K562 (cell line): ENCODE results near the gene YKT6. TPM values are rescaled to one million over a fixed set of nuclear protein-coding genes. Genes with fewer than 3 reads are reported as not detected.

Experiments used
- ATAC-seq: fragments of 200-7000 bp; cut with Tn5 transposase; 3 replicates; pipeline ENCODE4 v1.9.1; 2020; ENCODE audit warnings: moderate library complexity
- BruUV-seq: library from RNA; stranded (reverse); fragments of 400-500 nt; replicated peaks from 2 replicates; lab custom pipeline; 2021; lab: Mats Ljungman, UMichigan
- CTCF ChIA-PET: fragments of 300-600 bp; formaldehyde crosslinking; extraction: SDS; loops from one replicate; lab custom pipeline; 2021; ENCODE audit warnings: low intra/inter-chr PET ratio; lab: Yijun Ruan, JAX
- POLR2A ChIA-PET: fragments of 300-600, 350-650 bp; sonication (Branson Sonifier 250); formaldehyde crosslinking; extraction: SDS; loops from one replicate; lab custom pipeline; 2021; ENCODE audit warnings: antibody characterized with exemption, inconsistent platforms; lab: Yijun Ruan, JAX
- DNase-seq, 4 experiments: peaks; one replicate each; pipeline versions ENCODE4 v3.0.0 to v3.0.0-alpha.2; 2011 to 2018; ENCODE audit warnings: low spot score in 3 of 4, mixed read lengths in 3 of 4; ENCODE audit errors: extremely low read depth in 1 of 4
- FAIRE-seq: peaks from 2 replicates; lab custom pipeline; 2011; peaks lifted over from hg19 to GRCh38; lab: Jason Lieb, UNC
- H2AFZ ChIP-seq: 2 replicates; pipeline ENCODE4 v1.6.0; 2011; ENCODE audit warnings: low read depth, low read length, control low read depth, inconsistent platforms
- H3K27ac ChIP-seq: fragments of 200-600 bp; 3 replicates; pipeline ENCODE4 v1.8.0; 2011; ENCODE audit warnings: low read depth, mild to moderate bottlenecking, control low read depth, inconsistent platforms, low read length, moderate library complexity, mixed read lengths; ENCODE audit errors: extremely low read depth
- H3K27me3 ChIP-seq, 2 experiments: fragments of 300-600 bp in 1 of 2; 2 replicates in 1 of 2; 3 replicates in 1 of 2; pipeline versions ENCODE4 v1.6.0 to v1.8.0; 2011; ENCODE audit warnings: inconsistent platforms in 2 of 2, low read length in 2 of 2, mild to moderate bottlenecking in 1 of 2, mixed read lengths in 1 of 2, moderate library complexity in 1 of 2; ENCODE audit not compliant: control insufficient read depth in 2 of 2, insufficient read depth in 2 of 2
- H3K36me3 ChIP-seq: fragments of 300-600 bp; 3 replicates; pipeline ENCODE4 v1.8.0; 2011; ENCODE audit warnings: mild to moderate bottlenecking, low read length, inconsistent platforms; ENCODE audit not compliant: control insufficient read depth, insufficient read depth
- H3K4me1 ChIP-seq, 2 experiments: fragments of 200-600 bp in 1 of 2; replicated peaks in 1 of 2; 2 replicates in 1 of 2; 3 replicates in 1 of 2; pipeline versions ENCODE4 v1.5.1 to v1.8.0; 2011; ENCODE audit warnings: inconsistent platforms in 2 of 2, low read length in 2 of 2, mild to moderate bottlenecking in 1 of 2, mixed read lengths in 1 of 2, moderate library complexity in 1 of 2; ENCODE audit not compliant: control insufficient read depth in 2 of 2, insufficient read depth in 2 of 2
- H3K4me2 ChIP-seq: 2 replicates; pipeline ENCODE4 v1.6.1; 2011; ENCODE audit warnings: low read length, control low read depth, inconsistent platforms, mixed read lengths; ENCODE audit not compliant: insufficient read depth
- H3K4me3 ChIP-seq: fragments of 200-600 bp; sonication (generic), shearing (Covaris generic); 2 replicates; pipeline ENCODE4 v1.5.1; 2016; ENCODE audit warnings: control low read depth, inconsistent platforms
- H3K79me2 ChIP-seq: fragments of 200-600 bp; 3 replicates; pipeline ENCODE4 v1.8.0; 2011; ENCODE audit warnings: low read length, inconsistent platforms; ENCODE audit not compliant: control insufficient read depth, insufficient read depth
- H3K9ac ChIP-seq, 2 experiments: 2 replicates each; pipeline versions ENCODE4 v1.6.0 to v1.6.1; 2011; ENCODE audit warnings: low read depth in 2 of 2, low read length in 2 of 2, control low read depth in 1 of 2, inconsistent platforms in 1 of 2, mild to moderate bottlenecking in 1 of 2, mixed read lengths in 1 of 2; ENCODE audit not compliant: insufficient read depth in 1 of 2
- H3K9me1 ChIP-seq: one replicate; pipeline ENCODE4 v1.6.0; 2011; ENCODE audit warnings: inconsistent platforms, mild to moderate bottlenecking, low read length, moderate library complexity; ENCODE audit not compliant: control insufficient read depth, insufficient read depth
- H3K9me3 ChIP-seq: replicated peaks from 2 replicates; pipeline ENCODE4 v1.5.1; 2011; ENCODE audit warnings: low read depth, low read length, inconsistent platforms; ENCODE audit not compliant: control insufficient read depth, insufficient read depth
- H4K20me1 ChIP-seq: replicated peaks from 2 replicates; pipeline ENCODE4 v1.6.1; 2011; ENCODE audit warnings: low read length, inconsistent platforms, mixed read lengths; ENCODE audit not compliant: control insufficient read depth, insufficient read depth
- DACH1 ChIP-seq: fragments of 450-650 bp; IDR thresholded peaks from 2 replicates; pipeline ENCODE4 v1.6.1; 2018; ENCODE audit not compliant: partially characterized antibody
- ELF2 ChIP-seq: fragments of 250-450 bp; sonication (Bioruptor Pico); IDR thresholded peaks from 2 replicates; pipeline ENCODE4 v1.5.0; 2021; ENCODE audit warnings: mild to moderate bottlenecking
- EWSR1 ChIP-seq: fragments of 450-650 bp; IDR thresholded peaks from 2 replicates; pipeline ENCODE4 v1.6.1; 2018; ENCODE audit warnings: borderline replicate concordance, mild to moderate bottlenecking, low read depth, moderate library complexity; ENCODE audit not compliant: partially characterized antibody
- GATA2 ChIP-seq: sonication (generic); formaldehyde crosslinking; IDR thresholded peaks from 2 replicates; pipeline ENCODE4 v1.4.0; 2020; ENCODE audit warnings: mild to moderate bottlenecking, missing genetic modification reagents
- KDM5B ChIP-seq: fragments of 200-600 bp; sonication (generic); IDR thresholded peaks from 2 replicates; pipeline ENCODE4 v1.6.1; 2012; ENCODE audit warnings: low read depth, mild to moderate bottlenecking, moderate library complexity, low read length, control low read depth, inconsistent platforms; ENCODE audit not compliant: insufficient replicate concordance
- MAFF ChIP-seq: IDR thresholded peaks from 2 replicates; pipeline ENCODE4 v1.6.1; 2012; ENCODE audit warnings: low read length, improper control_type of control experiment
- PTTG1 ChIP-seq: fragments of 450-650 bp; IDR thresholded peaks from 2 replicates; pipeline ENCODE4 v1.6.1; 2016; ENCODE audit warnings: low read depth, mild to moderate bottlenecking, missing genetic modification characterization, missing compliant biosample characterization
- ZNF318 ChIP-seq, 2 experiments: fragments of 450-650 bp; IDR thresholded peaks; 2 replicates each; pipeline ENCODE4 v1.6.1; 2016; ENCODE audit warnings: mild to moderate bottlenecking in 2 of 2, borderline replicate concordance in 1 of 2, low read depth in 1 of 2, moderate library complexity in 1 of 2
- ZNF444 ChIP-seq: fragments of 250-450 bp; sonication (Bioruptor Pico); IDR thresholded peaks from 2 replicates; pipeline ENCODE4 v1.4.0; 2020; ENCODE audit warnings: mild to moderate bottlenecking, moderate library complexity
- WGBS: fragments of 100-300 bp; shearing (Covaris generic); methylation state at CpG from one replicate; pipeline ENCODE4 v1.1.6; 2016; ENCODE audit warnings: low coverage, mixed read lengths; ENCODE audit not compliant: insufficient coverage; ENCODE audit errors: missing lambda C conversion rate; 5-methylcytosine and 5-hydroxymethylcytosine counted together
- in situ Hi-C: fragments of 300-500 bp; cut with MboI; formaldehyde crosslinking; loops from 4 replicates; pipeline ENCODE4 v1.15.0; 2018; ENCODE audit warnings: inconsistent platforms, mixed read lengths
- intact Hi-C: fragments of 100-400 bp; cut with micrococcal nuclease; formaldehyde crosslinking; loops from 2 replicates; pipeline ENCODE4 v1.14.2; 2022
- polyA plus RNA-seq, 8 experiments: library from polyadenylated mRNA; depleted of rRNA in 4 of 8; stranded (reverse) in 5 of 8; unstranded in 3 of 8; fragments of >200 nt; fragmentation: Nextera tagmentation in 2 of 8; fragmentation: Illumina TruSeq in 1 of 8; extraction: Ambion mirVana in 2 of 8; extraction: Trizol in 1 of 8; gene quantifications; 2 replicates each; pipeline versions ENCODE4 v1.2.1 to v1.2.3, GENCODE V29; 2011 to 2014; ENCODE audit warnings: inconsistent platforms in 1 of 8, missing spikeins in 1 of 8
- total RNA-seq, 7 experiments: library from RNA; depleted of rRNA in 6 of 7; stranded (reverse); fragments of >200 nt in 6 of 7; fragmentation: Illumina TruSeq in 2 of 7; extraction: Trizol in 2 of 7; gene quantifications; 2 replicates each; pipeline versions ENCODE4 v1.2.1 to v1.2.3, GENCODE V29; 2011 to 2021; ENCODE audit warnings: low replicate concordance in 1 of 7

Gene YKT6
- total and polyA plus RNA-seq, 9 of the 15 experiments (the other 6 are each of a cell fraction or from before 2014, with no cell fraction given), result 1.6 to 90.6 (median 75.1) TPM

GRCh38 chr7:44159824-44160630 is 40.8 kb upstream of the YKT6 start:
- intact Hi-C loops, result no loop called here
- Histone ChIP-seq H3K4me3 (no peak overlapping the region), H3K4me1 (peaks cover 0 to 19% of the 10 kb centered on the region in 2 experiments; a peak in 3 of 5 replicates), H3K9ac (no peak overlapping the region), H3K36me3 (no peaks in the 10 kb centered on the region), H3K27me3 (0 out of 5 replicates have a peak, but pooled peaks cover 3 to 5% of the 10 kb centered on the region in 2 experiments), H3K27ac (no peak overlapping the region), H3K9me3 (no peaks in the 10 kb centered on the region), H3K79me2 (no peaks in the 10 kb centered on the region), H2AFZ (no peak overlapping the region), H3K9me1 (no peaks in the 10 kb centered on the region), H3K4me2 (no peak overlapping the region), H4K20me1 (no peaks in the 10 kb centered on the region; the same call in 1 of the 2 replicates)
- 25% methylated on average over 5 of the region's 5 CpGs for WGBS
- in situ Hi-C loops, result no loop called here
- ATAC-seq (no peak), DNase-seq (no peak), FAIRE-seq (no peak)
- TF ChIP-seq ZNF318 (IDR thresholded peaks at IDR 0.05; ENCODE audit: borderline replicate concordance in 1 of 2, low read depth in 1 of 2) (no peak), DACH1 (no peak), GATA2 (CRISPR knock-in tag) (no peak), EWSR1 (no peak), MAFF (no peak), ELF2 (CRISPR knock-in tag) (no peak), KDM5B (no peak), PTTG1 (tag) (no peak), ZNF444 (no peak)
- BruUV-seq, result no TSS peak
- POLR2A ChIA-PET, result interaction anchor here (0.7 kb wide), 1 partner anchor 11 kb away, joined by 3 read pairs; no protein-coding TSS in a partner anchor
- CTCF ChIA-PET, result no interaction called here
